Measurements from ENCODE around the gene ZNF140. TPM values are rescaled to one million over a fixed set of nuclear protein-coding genes. Genes with fewer than 3 reads are reported as not detected.

Gene ZNF140
- total and polyA plus RNA-seq, 2 of the 13 experiments (the other 11 are each of a cell fraction or from before 2014, with no cell fraction given) = 8.7 to 13.5 TPM

GRCh38 chr12:133037207-133038005 lies 43.3 kb upstream of the ZNF140 start, which contains the start of gene ZNF84 (continued):
- TF ChIP-seq PRDM10 (CRISPR knock-in tag; IDR thresholded peaks at IDR 0.05; ENCODE audit: low read depth) (no peak), PCBP2 (optimal IDR thresholded peaks at IDR 0.05; ENCODE audit: low read depth, low read length, poor library complexity, severe bottlenecking) (no peak), MXD1 (CRISPR knock-in tag; IDR thresholded peaks at IDR 0.05) (peak; percentile 94), AKAP8 (CRISPR knock-in tag; IDR thresholded peaks at IDR 0.05) (no peak), KIAA2018 (CRISPR knock-in tag; IDR thresholded peaks at IDR 0.05; ENCODE audit: borderline replicate concordance) (0 out of 2 replicates have a peak, but pooled peaks have one; percentile 54), TP53 (CRISPR knock-in tag; conservative IDR thresholded peaks at IDR 0.05) (no peak), FUBP1 (CRISPR knock-in tag; IDR thresholded peaks at IDR 0.05; ENCODE audit: borderline replicate concordance) (no peak), SOX13 (IDR thresholded peaks at IDR 0.05) (no peak), SOX13 (CRISPR knock-in tag; conservative IDR thresholded peaks at IDR 0.05 in 1 of 2, IDR thresholded peaks at IDR 0.05 in 1 of 2) (peak in 1 of 2 experiments; percentile 73; a peak in 2 of 4 replicates), PREB (CRISPR knock-in tag; IDR thresholded peaks at IDR 0.05) (no peak), ZNF777 (CRISPR knock-in tag; IDR thresholded peaks at IDR 0.05) (peak; percentile 58; the same call in 1 of the 2 replicates), HDAC2 (CRISPR knock-in tag; IDR thresholded peaks at IDR 0.05) (peak; percentile 72)

Data from HepG2 (cell line).